ENCODE results near the gene GRB2. TPM values are rescaled to one million over a fixed set of nuclear protein-coding genes. Genes with fewer than 3 reads are reported as not detected.
"Not testable (repeated sequence)": the region's sequence is repeated elsewhere in the genome, so short reads cannot be mapped to it uniquely, and the experiment has no call there.

GRB2 gene
- total RNA-seq, 1 experiment from 2014 or later: 133 TPM

DNA sequence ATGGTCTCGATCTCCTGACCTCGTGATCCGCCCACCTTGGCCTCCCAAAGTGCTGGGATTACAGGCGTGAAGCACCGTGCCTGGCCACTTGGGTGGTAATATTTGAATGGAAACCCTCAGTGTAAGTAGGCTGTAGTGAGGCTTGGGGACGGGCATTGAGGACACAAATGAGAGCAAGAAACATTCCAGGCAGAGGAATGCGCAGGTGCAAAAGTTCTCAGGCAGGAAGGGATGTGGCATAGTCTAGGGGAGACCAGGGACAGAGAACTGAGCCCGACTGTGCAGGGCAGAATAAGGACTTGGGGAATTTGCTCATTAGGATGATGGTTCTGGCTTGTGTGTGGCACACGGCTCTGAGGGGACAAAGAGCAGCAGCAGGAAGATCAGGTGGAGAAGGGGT, 54.8 kb downstream of the GRB2 start:
- no peak for DNase-seq (ENCODE audit: low read depth)

DNA sequence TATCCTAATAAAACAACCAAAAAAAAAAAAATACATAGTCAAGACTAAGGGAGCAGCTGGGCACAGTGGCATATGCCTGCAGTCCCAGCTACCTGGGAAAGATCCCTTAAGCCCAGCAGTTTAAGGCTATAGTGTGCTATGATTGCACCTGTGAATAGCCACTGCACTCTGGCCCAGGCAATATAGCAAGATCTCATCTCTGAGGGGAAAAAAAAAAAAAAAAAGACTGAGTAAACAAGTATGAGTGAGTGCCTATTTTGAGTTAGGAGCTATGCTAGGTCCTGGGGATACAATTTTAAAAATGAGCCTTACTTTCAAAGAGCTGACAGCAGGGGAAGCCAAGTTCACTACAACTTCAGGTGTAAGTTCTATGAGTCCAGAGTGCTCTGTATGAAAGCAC, 55.4 kb downstream of the GRB2 start:
- no peak for DNase-seq (ENCODE audit: low read depth)

DNA sequence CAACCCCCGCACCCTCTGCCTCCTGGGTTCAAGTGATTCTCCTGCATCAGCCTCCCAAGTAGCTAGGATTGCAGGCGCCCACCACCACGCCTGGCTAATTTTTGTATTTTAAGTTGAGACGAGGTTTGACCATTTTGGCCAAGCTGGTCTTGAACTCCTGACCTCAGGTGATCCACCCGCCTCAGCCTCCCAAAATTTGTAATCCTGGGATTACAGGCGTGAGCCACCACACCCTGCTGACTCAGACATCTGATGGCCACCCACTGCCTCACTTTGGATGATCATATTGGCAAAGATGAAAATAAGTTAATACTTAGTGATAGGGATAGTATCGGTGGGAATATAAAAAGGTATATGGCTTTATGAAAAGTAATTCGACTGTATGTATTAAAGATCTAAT, 55.9 kb downstream of the GRB2 start:
- no peak for DNase-seq (ENCODE audit: low read depth)

DNA sequence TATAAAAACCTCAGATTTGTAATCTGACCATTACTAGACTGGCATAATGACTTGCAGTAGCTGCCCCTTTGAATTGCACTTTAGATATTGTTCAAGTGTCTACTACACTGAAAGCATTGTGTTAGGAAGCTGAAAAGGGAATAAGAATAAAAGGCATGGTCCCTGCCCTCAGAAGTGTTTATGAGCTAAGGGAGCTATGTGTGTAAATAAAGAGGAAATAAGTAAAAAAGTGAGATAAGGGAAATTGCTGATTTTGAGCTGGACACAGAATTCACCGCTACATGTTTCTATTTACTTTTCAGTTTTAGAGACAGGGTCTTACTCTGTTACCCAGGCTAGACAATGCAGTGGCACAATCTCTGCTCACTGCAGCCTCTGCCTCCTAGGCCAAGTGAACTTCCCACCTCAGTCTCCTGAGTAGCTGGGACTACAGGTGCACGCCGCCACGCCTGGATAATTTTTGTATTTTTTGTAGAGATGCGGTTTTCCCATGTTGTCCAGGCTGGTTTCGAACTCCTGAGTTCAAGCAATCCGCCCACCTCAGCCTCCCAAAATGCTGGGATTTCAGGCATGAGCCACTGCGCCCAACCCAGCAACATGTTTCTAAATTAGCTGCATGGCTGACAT, 57.0 kb downstream of the GRB2 start:
- no peak for DNase-seq (ENCODE audit: low read depth)

DNA sequence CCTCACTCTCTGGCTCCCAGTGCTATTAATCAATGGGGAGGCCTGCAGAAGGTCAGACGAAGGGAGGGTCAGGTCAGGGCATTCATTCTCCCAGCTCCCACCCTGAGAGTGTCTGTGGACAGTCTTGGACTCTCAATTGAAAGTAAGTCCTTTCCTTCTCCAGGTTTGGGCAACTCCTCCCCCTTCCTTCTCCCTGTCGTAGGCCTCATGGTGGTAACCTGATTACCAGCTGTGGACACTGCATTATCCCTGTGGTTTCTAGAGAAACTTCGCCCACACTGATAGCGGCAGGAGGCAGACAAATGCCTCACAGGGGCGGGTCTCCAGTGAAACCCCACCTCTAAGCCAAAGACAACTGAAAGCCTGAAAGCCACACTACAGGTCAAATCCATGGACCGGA, 58.6 kb downstream of the GRB2 start:
- peak; percentile 69 for DNase-seq (ENCODE audit: low read depth)

DNA sequence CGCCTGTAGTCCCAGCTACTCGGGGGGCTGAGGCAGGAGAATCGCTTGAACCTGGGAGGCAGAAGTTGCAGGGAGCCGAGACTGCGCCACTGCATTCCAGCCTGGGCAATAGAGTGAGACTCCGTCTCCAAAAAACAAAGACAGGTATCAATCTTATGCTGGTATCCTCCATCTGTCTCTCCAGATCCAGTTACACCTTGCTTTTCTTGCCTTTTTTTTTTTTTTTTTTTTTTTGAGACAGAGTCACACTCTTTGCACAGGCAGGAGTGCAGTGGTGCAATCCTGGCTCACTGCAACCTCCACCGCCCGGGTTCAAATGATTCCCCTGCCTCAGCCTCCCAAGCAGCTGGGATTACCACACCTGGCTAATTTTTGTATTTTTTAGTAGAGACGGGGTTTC, 59.1 kb downstream of the GRB2 start:
- DNase-seq (ENCODE audit: low read depth): not testable (repeated sequence)

DNA sequence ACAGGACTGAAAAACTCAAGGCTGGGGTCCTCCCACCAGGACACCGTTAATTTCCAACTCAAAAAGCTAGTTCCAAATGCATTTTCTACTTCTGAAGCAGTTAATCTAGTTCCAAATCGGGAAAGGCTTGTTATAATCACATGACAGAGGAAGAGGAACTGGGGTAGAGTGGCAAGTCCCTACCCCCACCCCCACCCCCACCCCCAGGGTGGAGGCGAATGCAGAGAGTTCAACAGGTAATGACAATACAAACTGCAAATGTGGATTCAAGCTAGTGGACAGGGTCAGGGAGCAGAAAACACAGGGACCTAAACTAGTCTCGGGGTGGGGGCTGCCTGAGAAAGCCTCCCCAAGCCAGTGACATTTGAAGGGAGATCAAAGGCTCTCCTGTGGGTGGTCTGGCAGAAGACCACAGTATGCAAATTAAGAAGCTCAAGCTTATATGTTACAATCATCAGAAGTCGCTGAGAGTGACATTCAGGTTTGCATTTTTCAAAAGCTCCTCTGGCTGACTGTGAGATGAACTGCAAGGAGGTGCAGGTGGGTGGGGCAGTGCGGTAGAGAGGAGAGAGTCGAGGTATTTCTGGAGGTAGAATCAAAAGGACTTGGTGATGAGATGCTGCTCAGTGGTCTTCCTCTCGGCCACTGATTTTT, 59.8 kb downstream of the GRB2 start:
- no peak for DNase-seq (ENCODE audit: low read depth)

DNA sequence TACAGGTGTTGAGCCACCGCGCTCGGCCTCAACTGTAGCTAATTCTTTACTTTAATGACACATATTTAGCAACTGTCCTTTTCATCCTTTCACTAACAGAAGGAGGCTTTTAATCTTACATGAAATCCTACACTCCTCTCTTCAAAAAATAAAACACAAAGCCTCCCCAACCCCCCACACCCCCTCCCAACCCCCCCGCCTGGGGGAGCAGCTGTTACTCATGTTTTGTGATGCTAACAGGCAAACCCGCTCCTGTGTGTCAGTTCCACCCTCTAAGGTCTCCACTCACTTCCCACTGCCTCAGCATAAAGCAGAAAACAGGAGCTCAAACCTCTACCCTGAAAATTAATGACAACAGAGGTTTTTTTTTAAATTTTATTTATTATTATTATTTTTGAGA, 60.8 kb downstream of the GRB2 start:
- no peak for DNase-seq (ENCODE audit: low read depth)

DNA sequence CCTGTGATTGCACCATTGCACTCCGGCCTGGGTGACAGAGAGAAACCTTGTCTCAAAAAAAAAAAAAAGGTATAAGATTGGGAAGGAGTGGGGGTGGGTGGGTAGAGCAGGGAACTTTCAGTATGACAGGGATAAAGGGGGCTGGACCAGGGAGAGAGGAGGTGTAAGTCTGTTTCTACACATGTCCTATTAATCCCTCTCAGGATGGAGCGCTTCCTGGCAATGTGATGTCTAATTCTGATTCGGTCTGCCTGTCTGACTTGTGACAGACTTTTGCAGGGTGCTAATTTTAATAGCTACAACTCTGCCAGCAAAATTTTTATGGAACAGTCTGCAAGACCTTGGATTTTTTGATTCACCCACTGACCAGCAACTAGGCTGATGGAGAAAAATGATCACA, 62.5 kb downstream of the GRB2 start:
- DNase-seq (ENCODE audit: low read depth): no peak

DNA sequence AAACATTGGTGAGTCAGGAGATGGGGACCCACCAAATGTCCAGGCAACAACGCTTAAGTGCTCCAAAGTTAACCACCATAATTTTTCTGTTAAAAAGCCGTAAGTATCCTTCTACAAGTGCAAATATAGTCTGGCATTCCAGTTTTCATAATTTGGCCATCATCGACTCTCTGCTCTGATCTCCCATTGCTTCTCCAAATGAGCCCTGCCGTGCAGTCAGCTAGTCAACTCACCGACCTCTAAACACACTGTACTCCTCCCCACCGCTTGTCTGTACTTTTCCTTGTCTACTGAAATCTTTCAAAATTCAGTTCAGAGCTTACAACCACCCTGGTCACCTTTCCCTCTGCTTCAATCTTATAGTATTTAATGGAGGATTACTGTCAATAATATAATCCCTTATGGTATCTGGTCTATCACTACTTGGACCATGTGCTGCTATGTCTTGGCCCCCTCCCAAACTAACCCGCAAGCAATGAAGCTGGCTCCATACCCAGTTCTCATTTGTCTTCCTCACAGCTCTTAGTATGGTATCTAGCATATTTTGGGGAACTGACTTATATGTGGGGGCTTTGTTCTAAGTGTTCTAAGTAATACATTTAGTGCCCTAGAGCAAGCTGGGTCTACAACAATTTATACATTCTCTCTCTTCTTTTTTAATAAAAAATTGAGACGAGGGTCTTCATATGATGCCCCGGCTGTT, 63.5 kb downstream of the GRB2 start:
- no peak for DNase-seq (ENCODE audit: low read depth)

DNA sequence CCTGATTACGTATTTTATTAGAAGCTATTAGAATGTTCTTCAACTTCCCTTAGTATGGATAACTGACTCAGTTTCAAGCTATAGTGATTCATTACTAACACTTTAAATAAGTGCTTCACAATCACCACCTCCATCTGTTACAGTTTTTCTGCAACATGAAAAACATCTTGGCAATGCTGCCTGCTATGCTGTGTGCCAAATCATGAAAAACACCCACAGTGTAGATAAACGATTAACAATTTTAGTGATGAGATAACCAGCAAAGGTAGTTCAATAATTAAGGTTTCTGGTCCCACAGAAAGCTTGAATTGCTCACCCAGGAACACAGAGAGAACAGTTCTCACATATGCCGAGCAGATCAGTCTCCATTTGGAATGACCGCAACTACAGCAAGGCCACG, 64.8 kb downstream of the GRB2 start:
- DNase-seq (ENCODE audit: low read depth): no peak

DNA sequence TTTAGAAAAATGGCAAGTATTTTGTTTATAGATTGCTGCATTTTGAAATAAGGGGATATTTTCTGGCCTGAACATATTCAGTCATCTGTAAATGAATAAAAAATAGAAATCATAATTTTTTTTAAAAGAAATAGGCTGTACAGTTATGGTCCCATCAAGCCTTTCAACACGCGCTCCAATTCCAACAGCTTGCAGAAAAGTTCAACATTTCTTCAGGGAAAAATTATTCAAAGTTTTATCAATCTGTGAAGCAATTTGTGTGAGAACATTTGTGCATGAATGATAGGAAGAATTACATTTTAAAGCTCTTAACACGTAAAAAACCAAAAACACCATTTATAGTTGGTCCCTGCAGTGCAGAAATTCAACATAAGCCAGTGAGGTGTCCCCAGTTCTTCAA, 65.5 kb downstream of the GRB2 start:
- DNase-seq (ENCODE audit: low read depth): no peak

DNA sequence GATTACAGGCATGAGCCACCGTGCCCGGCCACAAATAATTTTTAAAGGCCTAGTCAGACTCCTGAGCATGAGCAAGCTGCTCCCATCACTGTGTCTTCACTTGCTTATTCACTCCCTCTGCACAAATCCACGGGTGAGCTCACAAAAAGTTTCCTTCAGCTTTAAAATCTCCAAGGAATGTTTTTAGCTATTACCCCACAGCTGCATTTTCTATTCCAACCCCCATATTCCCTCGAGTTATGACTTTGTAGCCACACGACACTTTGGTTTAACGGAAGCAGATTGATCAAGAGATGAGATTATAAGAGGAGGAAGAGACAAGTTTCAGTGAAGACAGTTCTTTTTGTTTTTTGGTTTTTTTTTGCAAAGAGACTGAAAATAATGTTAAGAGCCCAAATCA, 67.1 kb downstream of the GRB2 start:
- DNase-seq (ENCODE audit: low read depth): no peak

DNA sequence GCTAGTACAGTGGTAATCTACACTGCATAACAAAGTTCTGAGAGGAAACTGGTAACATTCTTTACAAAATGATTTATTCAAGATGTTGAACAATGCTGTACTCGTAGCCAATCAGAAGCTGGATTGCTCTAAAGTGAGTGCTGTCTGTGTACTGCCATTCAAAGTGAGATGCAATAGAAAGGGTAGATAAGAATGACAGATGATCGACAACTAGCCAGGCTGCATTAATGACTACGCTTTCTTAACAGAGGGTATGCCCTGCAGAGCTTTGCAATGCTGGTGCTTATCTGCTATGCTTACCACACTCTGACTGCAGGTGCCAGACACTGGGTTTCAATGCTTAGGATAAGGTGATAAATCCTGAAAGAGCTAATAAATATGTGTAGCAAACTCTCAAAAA, 70.2 kb downstream of the GRB2 start:
- no peak for DNase-seq (ENCODE audit: low read depth)

DNA sequence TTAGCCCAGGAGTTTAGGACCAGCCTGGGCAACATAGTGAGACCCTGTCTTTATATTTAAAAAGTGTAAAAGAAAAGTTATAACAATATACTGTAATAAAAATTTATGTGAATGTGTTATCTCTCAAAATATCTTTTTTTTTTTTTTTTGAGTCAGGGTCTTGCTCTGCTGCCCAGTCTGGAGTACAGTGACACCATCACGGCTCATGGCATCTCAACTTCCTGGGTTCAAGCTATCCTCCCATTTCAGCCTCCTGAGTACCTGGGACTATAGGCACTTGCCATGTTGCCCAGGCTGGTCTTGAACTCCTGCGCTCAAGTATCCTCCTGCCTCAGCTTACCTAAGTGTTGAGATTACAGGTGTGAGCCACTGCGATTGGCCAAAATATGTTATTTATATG, 70.8 kb downstream of the GRB2 start:
- no peak for DNase-seq (ENCODE audit: low read depth)

DNA sequence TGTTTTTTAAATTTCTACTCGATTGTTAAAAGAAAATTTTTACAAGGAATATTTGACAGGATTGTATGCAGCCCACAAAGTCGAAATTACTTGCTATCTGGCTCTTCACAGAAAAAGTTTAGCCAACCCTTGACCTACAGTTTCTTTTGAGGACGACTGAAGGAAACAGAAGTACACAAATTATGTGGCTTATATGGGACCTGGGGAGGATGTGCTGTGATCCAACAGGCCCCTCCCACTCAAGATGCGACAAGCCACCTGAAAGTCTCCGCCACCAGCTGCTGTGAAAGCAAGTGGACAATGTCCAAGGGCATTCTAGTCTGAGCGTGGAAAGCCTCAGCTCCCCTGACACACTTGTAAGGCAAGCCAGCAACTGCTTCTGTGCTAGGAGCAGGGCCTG, 73.8 kb downstream of the GRB2 start:
- DNase-seq (ENCODE audit: low read depth): no peak

DNA sequence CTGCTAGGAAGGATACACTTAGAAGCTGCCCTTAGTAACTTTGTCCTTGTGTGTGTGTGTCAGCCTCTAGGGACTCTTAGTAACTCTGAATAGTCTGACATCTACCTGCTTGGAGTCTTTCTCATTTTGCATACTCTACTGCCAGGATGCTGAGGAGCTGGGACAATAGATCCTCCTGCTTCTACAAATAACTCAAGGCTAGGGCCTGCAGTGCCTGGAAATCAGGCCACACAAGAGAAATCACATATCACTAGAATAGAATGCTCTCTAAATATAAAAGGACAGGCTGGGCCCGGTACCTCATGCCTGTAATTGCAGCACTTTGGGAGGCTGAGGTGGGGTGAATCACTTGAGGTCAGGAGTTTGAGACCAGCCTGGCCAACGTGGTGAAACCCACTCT, 77.7 kb downstream of the GRB2 start:
- DNase-seq (ENCODE audit: low read depth): no peak

DNA sequence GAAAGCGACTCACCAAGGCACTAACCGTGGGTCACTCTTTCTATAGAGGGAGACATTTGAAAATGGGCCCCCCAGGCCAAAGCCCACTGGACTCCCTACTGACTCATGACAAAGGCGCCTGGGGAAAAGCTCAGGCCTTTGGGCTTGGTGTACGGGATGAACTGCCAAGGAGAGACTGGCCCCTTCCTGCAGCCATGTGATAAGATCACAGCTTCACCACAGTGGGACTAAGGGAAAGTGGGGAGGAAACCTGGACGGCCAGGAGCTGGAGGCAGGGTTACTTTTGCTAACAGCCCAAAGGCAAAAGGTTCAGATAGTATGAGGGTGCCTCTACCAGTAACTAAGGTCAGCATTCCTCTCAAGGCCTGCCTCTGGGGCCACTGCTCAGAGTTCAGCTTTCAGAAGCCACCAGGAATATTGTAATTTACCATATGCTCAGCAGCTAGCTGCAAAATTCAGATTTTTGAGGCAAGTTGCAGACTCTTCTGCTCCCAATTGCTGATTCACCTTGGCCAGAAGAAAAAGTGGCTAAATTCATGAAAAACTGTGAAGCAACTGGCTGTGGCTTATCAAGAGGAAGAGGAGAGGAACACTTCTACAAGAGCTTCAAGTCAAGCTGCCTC, 79.1 kb downstream of the GRB2 start:
- DNase-seq (ENCODE audit: low read depth): no peak

DNA sequence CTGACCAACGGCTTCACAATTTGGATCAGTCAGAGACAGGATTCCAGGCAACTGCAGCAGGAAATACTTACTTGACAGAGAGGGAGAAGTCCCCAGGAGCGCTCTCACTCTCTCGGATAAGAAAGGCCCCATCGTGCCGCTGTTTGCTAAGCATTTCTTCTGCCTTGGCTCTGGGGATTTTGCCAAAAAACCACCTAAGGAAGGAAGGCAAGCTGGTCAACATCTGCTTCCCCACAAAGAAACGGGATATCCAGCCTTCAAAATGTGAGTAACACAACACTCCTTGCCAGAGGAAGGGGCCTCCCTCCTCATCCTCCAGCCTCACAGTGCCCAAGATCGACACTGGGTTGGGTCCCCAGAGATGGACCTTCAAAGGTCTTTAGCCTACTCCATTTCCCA, 79.7 kb downstream of the GRB2 start:
- no peak for DNase-seq (ENCODE audit: low read depth)

DNA sequence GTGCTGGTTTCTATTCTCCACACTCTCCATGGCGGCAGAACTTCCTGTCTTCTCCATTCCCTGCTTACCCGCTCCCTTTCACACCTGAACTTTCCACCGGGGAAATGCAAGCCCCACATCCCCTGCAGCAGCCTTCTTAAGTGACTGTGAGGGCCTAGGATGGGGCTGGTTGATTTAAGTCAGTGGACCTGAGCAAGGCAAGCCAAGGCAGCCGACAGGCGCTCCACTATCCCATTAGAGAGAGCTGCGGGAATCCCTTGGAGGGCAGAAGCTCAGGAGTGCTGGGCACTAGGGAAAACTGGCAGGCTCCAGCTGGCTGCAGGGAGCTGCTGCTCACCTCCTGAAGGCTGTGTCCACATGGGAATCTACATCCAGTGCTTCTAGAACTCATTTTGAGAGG, 80.1 kb downstream of the GRB2 start:
- no peak for DNase-seq (ENCODE audit: low read depth)

DNA sequence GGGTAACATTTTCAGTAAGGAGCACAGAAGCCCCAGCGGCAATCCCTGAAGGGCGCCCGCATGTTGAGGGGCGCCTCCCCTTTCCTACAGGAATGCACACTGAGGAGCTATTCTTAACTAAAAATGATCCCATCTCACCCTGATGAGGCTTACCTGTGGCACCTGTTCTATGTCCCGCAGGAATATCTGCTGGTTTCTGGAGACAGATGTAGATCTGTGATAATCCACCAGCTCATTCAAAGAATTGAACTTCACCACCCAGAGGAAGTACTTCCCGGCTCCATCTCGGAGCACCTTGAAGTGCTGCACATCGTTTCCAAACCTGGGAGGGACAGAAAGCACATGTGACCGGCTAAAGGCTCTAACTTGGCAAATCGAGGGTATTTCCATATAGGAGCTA, 84.0 kb downstream of the GRB2 start:
- DNase-seq (ENCODE audit: low read depth): no peak

DNA sequence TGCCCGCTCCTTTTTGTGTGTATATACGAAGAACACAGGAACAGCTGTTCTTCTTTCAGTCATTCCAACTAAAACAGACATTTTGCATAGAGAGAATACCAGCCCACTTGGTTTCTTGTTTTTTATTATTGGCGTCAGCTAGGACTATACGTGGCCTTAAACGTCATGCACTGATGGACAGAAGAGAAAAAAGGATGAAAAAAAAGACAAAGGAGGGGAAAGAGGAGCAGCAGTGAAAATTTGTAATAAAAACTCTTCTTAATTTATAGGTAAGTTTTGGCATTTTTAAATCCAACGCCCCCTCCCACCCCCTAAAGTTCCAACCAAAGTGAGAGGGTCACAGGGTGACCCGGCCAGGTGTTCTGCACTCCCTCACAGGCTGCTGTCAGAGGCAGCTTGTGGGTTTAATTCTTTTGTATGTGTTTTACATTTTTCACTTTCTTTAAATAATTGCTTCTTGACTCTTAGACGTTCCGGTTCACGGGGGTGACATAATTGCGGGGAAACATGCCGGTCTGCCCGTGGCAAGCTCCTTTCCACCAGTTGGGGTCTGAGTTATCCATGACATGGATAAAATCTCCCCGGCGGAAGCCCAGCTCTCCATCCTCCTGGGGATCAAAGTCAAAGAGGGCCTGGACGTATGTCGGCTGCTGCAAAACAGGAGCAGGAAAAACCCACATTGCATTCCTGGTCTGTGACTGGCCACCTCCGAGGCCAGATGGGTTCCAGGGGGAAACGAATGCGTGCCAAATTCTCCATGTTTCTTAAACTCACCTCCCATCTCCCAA, 85.4 kb downstream of the GRB2 start:
- DNase-seq (ENCODE audit: low read depth): peak; percentile 81

Measured in Daoy (cell line).